Fibroblast of lung (primary cell): ENCODE data around the gene CALU. TPM values are rescaled to one million over a fixed set of nuclear protein-coding genes. Genes with fewer than 3 reads are reported as not detected.

Source experiments
- DNase-seq, 2 donors: peaks; one replicate each; pipeline versions ENCODE4 v3.0.0 to v3.0.0-alpha.2; 2010; ENCODE audit warnings: low read depth in 2 of 2
- H2AFZ ChIP-seq: 2 replicates; pipeline ENCODE4 v1.5.1; 2012; ENCODE audit warnings: low read length, control low read depth, inconsistent platforms
- H3K27ac ChIP-seq: 2 replicates; pipeline ENCODE4 v1.5.1; 2011; ENCODE audit warnings: low read length, control low read depth; ENCODE audit not compliant: insufficient read depth
- H3K27me3 ChIP-seq: 2 replicates; pipeline ENCODE4 v1.5.1; 2011; ENCODE audit warnings: mild to moderate bottlenecking, low read length; ENCODE audit not compliant: control insufficient read depth, insufficient read depth
- H3K36me3 ChIP-seq: 2 replicates; pipeline ENCODE4 v1.5.1; 2011; ENCODE audit warnings: low read length; ENCODE audit not compliant: control insufficient read depth, insufficient read depth
- H3K4me1 ChIP-seq: 2 replicates; pipeline ENCODE4 v1.5.1; 2011; ENCODE audit warnings: low read length; ENCODE audit not compliant: control insufficient read depth, insufficient read depth; ENCODE audit errors: extremely low read depth
- H3K4me2 ChIP-seq: 2 replicates; pipeline ENCODE4 v1.5.1; 2011; ENCODE audit warnings: low read length, control low read depth; ENCODE audit not compliant: insufficient read depth; ENCODE audit errors: extremely low read depth
- H3K4me3 ChIP-seq, 4 experiments: fragments of 200-600 bp in 1 of 4; sonication (generic) in 1 of 4; replicated peaks in 1 of 4; 2 replicates each; pipeline ENCODE4 v1.5.1; 2011 to 2016; ENCODE audit warnings: low read length in 4 of 4, low read depth in 3 of 4, mild to moderate bottlenecking in 3 of 4, control low read depth in 2 of 4, inconsistent platforms in 1 of 4, mixed read lengths in 1 of 4; ENCODE audit not compliant: insufficient read depth in 1 of 4; ENCODE audit errors: control extremely low read depth in 1 of 4
- H3K79me2 ChIP-seq: 2 replicates; pipeline ENCODE4 v1.5.1; 2012; ENCODE audit warnings: mild to moderate bottlenecking, low read length, inconsistent platforms; ENCODE audit not compliant: control insufficient read depth, insufficient read depth
- H3K9ac ChIP-seq: 2 replicates; pipeline ENCODE4 v1.5.1; 2011; ENCODE audit warnings: mild to moderate bottlenecking, low read length, control low read depth; ENCODE audit not compliant: insufficient read depth
- H3K9me3 ChIP-seq: 2 replicates; pipeline ENCODE4 v1.5.1; 2012; ENCODE audit warnings: low read depth, low read length; ENCODE audit not compliant: control insufficient read depth, insufficient read depth
- H4K20me1 ChIP-seq: 2 replicates; pipeline ENCODE4 v1.5.1; 2011; ENCODE audit warnings: low read length; ENCODE audit not compliant: control insufficient read depth, insufficient read depth; ENCODE audit errors: extremely low read depth
- EZH2 ChIP-seq: IDR thresholded peaks from 2 replicates; pipeline ENCODE4 v1.5.1; 2012; ENCODE audit warnings: low read length, control low read depth, mild to moderate bottlenecking; ENCODE audit errors: missing control alignments
- polyA plus RNA-seq, 2 donors: library from polyadenylated mRNA; depleted of rRNA in 1 of 2; stranded (reverse) in 1 of 2; unstranded in 1 of 2; fragments of >200 nt; gene quantifications; 2 replicates each; pipeline ENCODE4 v1.2.1, GENCODE V29; 2011 to 2012; ENCODE audit warnings: missing spikeins in 1 of 2
- total RNA-seq: library from RNA; depleted of rRNA; stranded (reverse); fragments of >200 nt; gene quantifications from 2 replicates; pipeline ENCODE4 v1.2.1, GENCODE V29; 2014
- TF ChIP-seq, protein P1 (sequence below), 2 donors: IDR thresholded peaks in 1 of 2; conservative IDR thresholded peaks in 1 of 2; 1 replicate in 1 of 2; 2 replicates in 1 of 2; pipeline ENCODE4 v1.5.1; 2011 to 2012; ENCODE audit warnings: low read length in 2 of 2, control low read depth in 1 of 2, inconsistent platforms in 1 of 2, low read depth in 1 of 2, mild to moderate bottlenecking in 1 of 2

Gene CALU
- total and polyA plus RNA-seq, 2 donors (not counting 1 experiment from before 2014, with no cell fraction given): 636 to 1,372 TPM

DNA sequence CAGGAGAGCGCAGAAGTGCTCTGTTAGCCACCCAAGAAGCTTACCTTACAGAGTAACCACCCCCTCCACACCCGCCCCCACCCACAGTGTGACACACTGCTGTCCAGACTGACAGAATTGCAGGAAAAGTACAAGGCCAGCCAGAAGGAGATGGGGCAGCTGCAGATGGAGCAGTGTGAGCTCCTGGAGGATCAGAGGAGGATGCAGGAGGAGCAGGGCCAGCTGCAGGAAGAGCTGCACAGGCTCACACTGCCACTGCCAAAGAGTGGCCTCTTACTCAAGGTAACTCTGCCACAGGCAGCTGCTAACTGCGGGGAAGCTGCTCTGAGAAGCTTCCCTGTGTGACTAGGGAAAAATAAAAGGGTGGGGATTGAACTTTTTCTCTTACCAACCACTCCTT, 70.2 kb downstream of the CALU start:
- Histone ChIP-seq H3K9ac (no peak overlapping the region), H2AFZ (no peak overlapping the region), H3K4me3 (no peak overlapping the region), H3K79me2 (no peaks in the 10 kb centered on the region), H4K20me1 (no peaks in the 10 kb centered on the region), H3K4me2 (no peak overlapping the region), H3K9me3 (no peaks in the 10 kb centered on the region), H3K27ac (no peak overlapping the region), H3K4me1 (no peaks in the 10 kb centered on the region), H3K36me3 (peaks cover 10% of the 10 kb centered on the region), H3K27me3 (no peaks in the 10 kb centered on the region)
- TF ChIP-seq, protein P1, sequence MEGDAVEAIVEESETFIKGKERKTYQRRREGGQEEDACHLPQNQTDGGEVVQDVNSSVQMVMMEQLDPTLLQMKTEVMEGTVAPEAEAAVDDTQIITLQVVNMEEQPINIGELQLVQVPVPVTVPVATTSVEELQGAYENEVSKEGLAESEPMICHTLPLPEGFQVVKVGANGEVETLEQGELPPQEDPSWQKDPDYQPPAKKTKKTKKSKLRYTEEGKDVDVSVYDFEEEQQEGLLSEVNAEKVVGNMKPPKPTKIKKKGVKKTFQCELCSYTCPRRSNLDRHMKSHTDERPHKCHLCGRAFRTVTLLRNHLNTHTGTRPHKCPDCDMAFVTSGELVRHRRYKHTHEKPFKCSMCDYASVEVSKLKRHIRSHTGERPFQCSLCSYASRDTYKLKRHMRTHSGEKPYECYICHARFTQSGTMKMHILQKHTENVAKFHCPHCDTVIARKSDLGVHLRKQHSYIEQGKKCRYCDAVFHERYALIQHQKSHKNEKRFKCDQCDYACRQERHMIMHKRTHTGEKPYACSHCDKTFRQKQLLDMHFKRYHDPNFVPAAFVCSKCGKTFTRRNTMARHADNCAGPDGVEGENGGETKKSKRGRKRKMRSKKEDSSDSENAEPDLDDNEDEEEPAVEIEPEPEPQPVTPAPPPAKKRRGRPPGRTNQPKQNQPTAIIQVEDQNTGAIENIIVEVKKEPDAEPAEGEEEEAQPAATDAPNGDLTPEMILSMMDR (conservative IDR thresholded peaks at IDR 0.05 in 1 of 2, IDR thresholded peaks at IDR 0.05 in 1 of 2; ENCODE audit: low read depth in 1 of 2, low read length in 2 of 2): no peak
- no peak for TF ChIP-seq EZH2
- DNase-seq: no peak

DNA sequence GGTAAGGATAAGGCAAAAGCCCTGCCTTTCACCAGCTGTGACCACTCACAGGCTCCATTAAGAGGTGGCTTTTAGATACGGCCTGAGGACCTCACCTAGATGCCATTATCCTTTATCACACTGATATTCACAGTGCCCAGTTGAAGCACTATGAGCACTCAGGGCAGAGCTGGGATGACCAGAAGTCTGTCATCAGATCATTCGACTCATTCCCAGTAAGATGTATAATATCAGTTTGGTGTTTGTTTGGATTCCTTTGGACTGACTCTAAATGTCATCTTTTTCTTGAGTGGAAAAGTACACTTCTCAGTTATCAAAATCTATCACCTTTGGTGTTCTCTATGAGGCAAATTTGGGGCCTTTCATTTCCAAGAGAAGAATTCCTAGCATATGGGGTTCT, 71.3 kb downstream of the CALU start:
- H4K20me1 ChIP-seq: no peaks in the 10 kb centered on the region
- no peak for DNase-seq

GRCh38 chr7:128810997-128811396, 71.8 kb downstream of the CALU start:
- H3K27ac ChIP-seq: no peak overlapping the region
- no peaks in the 10 kb centered on the region for H4K20me1 ChIP-seq
- TF ChIP-seq, protein P1 (conservative IDR thresholded peaks at IDR 0.05 in 1 of 2, IDR thresholded peaks at IDR 0.05 in 1 of 2; ENCODE audit: low read depth in 1 of 2, low read length in 2 of 2): no peak
- no peak for TF ChIP-seq EZH2

More for the DNA sequence above, 71.3 kb downstream of the CALU start:
- no peak overlapping the region for H3K27ac ChIP-seq
- H3K4me1 ChIP-seq: no peaks in the 10 kb centered on the region
- H3K36me3 ChIP-seq: peaks cover 4% of the 10 kb centered on the region
- H3K4me3 ChIP-seq: no peak overlapping the region
- H3K4me2 ChIP-seq: no peak overlapping the region
- no peaks in the 10 kb centered on the region for H3K79me2 ChIP-seq
- TF ChIP-seq, protein P1 (conservative IDR thresholded peaks at IDR 0.05 in 1 of 2, IDR thresholded peaks at IDR 0.05 in 1 of 2; ENCODE audit: low read depth in 1 of 2, low read length in 2 of 2): no peak
- no peaks in the 10 kb centered on the region for H3K9me3 ChIP-seq
- no peak overlapping the region for H2AFZ ChIP-seq
- no peaks in the 10 kb centered on the region for H3K27me3 ChIP-seq
- H3K9ac ChIP-seq: no peak overlapping the region

More at GRCh38 chr7:128810997-128811396, 71.8 kb downstream of the CALU start:
- Histone ChIP-seq H3K36me3 (peaks cover 4% of the 10 kb centered on the region), H3K4me3 (no peak overlapping the region), H3K27me3 (no peaks in the 10 kb centered on the region), H3K9me3 (no peaks in the 10 kb centered on the region), H3K79me2 (no peaks in the 10 kb centered on the region), H3K9ac (no peak overlapping the region), H3K4me1 (no peaks in the 10 kb centered on the region), H2AFZ (no peak overlapping the region), H3K4me2 (no peak overlapping the region)
- DNase-seq: no peak
